Measurements from ENCODE around the gene SCML2. TPM values are rescaled to one million over a fixed set of nuclear protein-coding genes. Genes with fewer than 3 reads are reported as not detected.

Gene SCML2
- polyA plus RNA-seq, 4 donors = 0.54 to 5.0 (median 1.7) TPM

- Histone ChIP-seq H3K4me3 (ENCODE audit: low read depth in 1 of 3, low read length in 3 of 3) (no peak overlapping the region), H3K36me3 (ENCODE audit: control insufficient read depth in 3 of 3, insufficient read depth in 2 of 3, low read depth in 1 of 3, low read length in 3 of 3) (no peaks in the 10 kb centered on the region), H3K27me3 (ENCODE audit: control insufficient read depth in 3 of 3, insufficient read depth in 3 of 3, low read length in 3 of 3) (no peaks in the 10 kb centered on the region), H3K4me1 (ENCODE audit: control insufficient read depth in 3 of 3, insufficient read depth in 2 of 3, low read depth in 1 of 3, low read length in 2 of 3) (no peaks in the 10 kb centered on the region), H3K9me3 (ENCODE audit: control insufficient read depth in 2 of 2, insufficient read depth in 1 of 2, low read depth in 1 of 2, low read length in 1 of 2) (no peaks in the 10 kb centered on the region), H3K27ac (ENCODE audit: low read depth in 1 of 3, low read length in 2 of 3) (no peak overlapping the region)
- no peak for DNase-seq
- 53 to 72% (median 72%) methylated on average over 4 of the region's 4 CpGs for WGBS, 3 donors
- FAIRE-seq = no peak
These were observed 64.3 kb downstream of the SCML2 start for GRCh38 chrX:18290200-18290599.

- Histone ChIP-seq H3K27me3 (ENCODE audit: control insufficient read depth in 3 of 3, insufficient read depth in 3 of 3, low read length in 3 of 3) (no peaks in the 10 kb centered on the region), H3K27ac (ENCODE audit: low read depth in 1 of 3, low read length in 2 of 3) (no peak overlapping the region), H3K4me3 (ENCODE audit: low read depth in 1 of 3, low read length in 3 of 3) (no peak overlapping the region), H3K36me3 (ENCODE audit: control insufficient read depth in 3 of 3, insufficient read depth in 2 of 3, low read depth in 1 of 3, low read length in 3 of 3) (no peaks in the 10 kb centered on the region), H3K9me3 (ENCODE audit: control insufficient read depth in 2 of 2, insufficient read depth in 1 of 2, low read depth in 1 of 2, low read length in 1 of 2) (no peaks in the 10 kb centered on the region), H3K4me1 (ENCODE audit: control insufficient read depth in 3 of 3, insufficient read depth in 2 of 3, low read depth in 1 of 3, low read length in 2 of 3) (no peaks in the 10 kb centered on the region)
- 46 to 69% (median 53%) methylated on average over 3 of the region's 3 CpGs for WGBS, 3 donors
- DNase-seq = peak in 1 of 2 donors; percentile 4
- FAIRE-seq = no peak
These were observed 65.8 kb downstream of the SCML2 start for GRCh38 chrX:18288716-18289115.

- no peak for DNase-seq
- Histone ChIP-seq H3K27me3 (ENCODE audit: control insufficient read depth in 3 of 3, insufficient read depth in 3 of 3, low read length in 3 of 3) (no peaks in the 10 kb centered on the region), H3K4me1 (ENCODE audit: control insufficient read depth in 3 of 3, insufficient read depth in 2 of 3, low read depth in 1 of 3, low read length in 2 of 3) (no peaks in the 10 kb centered on the region), H3K9me3 (ENCODE audit: control insufficient read depth in 2 of 2, insufficient read depth in 1 of 2, low read depth in 1 of 2, low read length in 1 of 2) (no peaks in the 10 kb centered on the region), H3K4me3 (ENCODE audit: low read depth in 1 of 3, low read length in 3 of 3) (no peak overlapping the region), H3K36me3 (ENCODE audit: control insufficient read depth in 3 of 3, insufficient read depth in 2 of 3, low read depth in 1 of 3, low read length in 3 of 3) (no peaks in the 10 kb centered on the region), H3K27ac (ENCODE audit: low read depth in 1 of 3, low read length in 2 of 3) (no peak overlapping the region)
- no peak for FAIRE-seq
- WGBS, 3 donors = 55 to 66% (median 56%) methylated on average over 3 of the region's 3 CpGs
These were observed 68.1 kb downstream of the SCML2 start for GRCh38 chrX:18286322-18286831.

- peak in 1 of 2 donors; percentile 0 for DNase-seq
- Histone ChIP-seq H3K36me3 (ENCODE audit: control insufficient read depth in 3 of 3, insufficient read depth in 2 of 3, low read depth in 1 of 3, low read length in 3 of 3) (no peaks in the 10 kb centered on the region), H3K27me3 (ENCODE audit: control insufficient read depth in 3 of 3, insufficient read depth in 3 of 3, low read length in 3 of 3) (no peaks in the 10 kb centered on the region), H3K4me1 (ENCODE audit: control insufficient read depth in 3 of 3, insufficient read depth in 2 of 3, low read depth in 1 of 3, low read length in 2 of 3) (no peaks in the 10 kb centered on the region), H3K27ac (ENCODE audit: low read depth in 1 of 3, low read length in 2 of 3) (no peak overlapping the region), H3K4me3 (ENCODE audit: low read depth in 1 of 3, low read length in 3 of 3) (no peak overlapping the region), H3K9me3 (ENCODE audit: control insufficient read depth in 2 of 2, insufficient read depth in 1 of 2, low read depth in 1 of 2, low read length in 1 of 2) (peaks cover 0 to 16% of the 10 kb centered on the region in 2 donors)
- FAIRE-seq = no peak
- WGBS, 3 donors = 89 to 96% (median 91%) methylated on average over 4 of the region's 4 CpGs
These were observed 76.0 kb downstream of the SCML2 start for GRCh38 chrX:18278449-18278848.

GRCh38 chrX:18272222-18272621, 82.3 kb downstream of the SCML2 start:
- no peak for DNase-seq
- 72 to 100% (median 100%) methylated on average over 1 of the region's 1 CpG for WGBS, 3 donors
- Histone ChIP-seq H3K4me1 (ENCODE audit: control insufficient read depth in 3 of 3, insufficient read depth in 2 of 3, low read depth in 1 of 3, low read length in 2 of 3) (no peaks in the 10 kb centered on the region), H3K27ac (ENCODE audit: low read depth in 1 of 3, low read length in 2 of 3) (no peak overlapping the region), H3K9me3 (ENCODE audit: control insufficient read depth in 2 of 2, insufficient read depth in 1 of 2, low read depth in 1 of 2, low read length in 1 of 2) (peaks cover 0 to 9% of the 10 kb centered on the region in 2 donors), H3K4me3 (ENCODE audit: low read depth in 1 of 3, low read length in 3 of 3) (no peak overlapping the region), H3K36me3 (ENCODE audit: control insufficient read depth in 3 of 3, insufficient read depth in 2 of 3, low read depth in 1 of 3, low read length in 3 of 3) (no peaks in the 10 kb centered on the region), H3K27me3 (ENCODE audit: control insufficient read depth in 3 of 3, insufficient read depth in 3 of 3, low read length in 3 of 3) (no peaks in the 10 kb centered on the region)
- FAIRE-seq = no peak

- FAIRE-seq (no peak), DNase-seq (peak in 1 of 2 donors; percentile 3)
These were observed 82.8 kb downstream of the SCML2 start for GRCh38 chrX:18271725-18272124.

GRCh38 chrX:18271309-18271708, 83.2 kb downstream of the SCML2 start:
- no peak overlapping the region for H3K27ac ChIP-seq (ENCODE audit: low read depth in 1 of 3, low read length in 2 of 3)
- no peak overlapping the region for H3K4me3 ChIP-seq (ENCODE audit: low read depth in 1 of 3, low read length in 3 of 3)
- no peak for FAIRE-seq
- DNase-seq = no peak
- H3K27me3 ChIP-seq (ENCODE audit: control insufficient read depth in 3 of 3, insufficient read depth in 3 of 3, low read length in 3 of 3) = no peaks in the 10 kb centered on the region
- no peaks in the 10 kb centered on the region for H3K36me3 ChIP-seq (ENCODE audit: control insufficient read depth in 3 of 3, insufficient read depth in 2 of 3, low read depth in 1 of 3, low read length in 3 of 3)
- peaks cover 0 to 9% of the 10 kb centered on the region in 2 donors for H3K9me3 ChIP-seq (ENCODE audit: control insufficient read depth in 2 of 2, insufficient read depth in 1 of 2, low read depth in 1 of 2, low read length in 1 of 2)
- WGBS, 3 donors = 77 to 89% (median 88%) methylated on average over 2 of the region's 2 CpGs
- no peaks in the 10 kb centered on the region for H3K4me1 ChIP-seq (ENCODE audit: control insufficient read depth in 3 of 3, insufficient read depth in 2 of 3, low read depth in 1 of 3, low read length in 2 of 3)

More at GRCh38 chrX:18271725-18272124, 82.8 kb downstream of the SCML2 start:
- WGBS, 3 donors = 50 to 76% (median 75%) methylated on average over 1 of the region's 1 CpG
- Histone ChIP-seq H3K9me3 (ENCODE audit: control insufficient read depth in 2 of 2, insufficient read depth in 1 of 2, low read depth in 1 of 2, low read length in 1 of 2) (peaks cover 0 to 9% of the 10 kb centered on the region in 2 donors), H3K4me1 (ENCODE audit: control insufficient read depth in 3 of 3, insufficient read depth in 2 of 3, low read depth in 1 of 3, low read length in 2 of 3) (no peaks in the 10 kb centered on the region), H3K27me3 (ENCODE audit: control insufficient read depth in 3 of 3, insufficient read depth in 3 of 3, low read length in 3 of 3) (no peaks in the 10 kb centered on the region), H3K36me3 (ENCODE audit: control insufficient read depth in 3 of 3, insufficient read depth in 2 of 3, low read depth in 1 of 3, low read length in 3 of 3) (no peaks in the 10 kb centered on the region), H3K4me3 (ENCODE audit: low read depth in 1 of 3, low read length in 3 of 3) (no peak overlapping the region), H3K27ac (ENCODE audit: low read depth in 1 of 3, low read length in 2 of 3) (no peak overlapping the region)

- H3K27ac ChIP-seq (ENCODE audit: low read depth in 1 of 3, low read length in 2 of 3) = no peak overlapping the region
- no peaks in the 10 kb centered on the region for H3K4me1 ChIP-seq (ENCODE audit: control insufficient read depth in 3 of 3, insufficient read depth in 2 of 3, low read depth in 1 of 3, low read length in 2 of 3)
- DNase-seq (no peak), FAIRE-seq (no peak)
- no peaks in the 10 kb centered on the region for H3K9me3 ChIP-seq (ENCODE audit: control insufficient read depth in 2 of 2, insufficient read depth in 1 of 2, low read depth in 1 of 2, low read length in 1 of 2)
- WGBS, 3 donors = 78 to 100% (median 100%) methylated on average over 1 of the region's 1 CpG
- no peak overlapping the region for H3K4me3 ChIP-seq (ENCODE audit: low read depth in 1 of 3, low read length in 3 of 3)
- no peaks in the 10 kb centered on the region for H3K27me3 ChIP-seq (ENCODE audit: control insufficient read depth in 3 of 3, insufficient read depth in 3 of 3, low read length in 3 of 3)
- H3K36me3 ChIP-seq (ENCODE audit: control insufficient read depth in 3 of 3, insufficient read depth in 2 of 3, low read depth in 1 of 3, low read length in 3 of 3) = peaks cover 0 to 2% (median 0%) of the 10 kb centered on the region in 3 donors
These were observed 99.4 kb downstream of the SCML2 start for GRCh38 chrX:18255059-18255458.

Measured in small intestine (tissue), 7 donors.